Activated CD4-positive, CD25-positive, alpha-beta regulatory T cell (primary cell): Measurements from ENCODE around the gene PLEKHA5.
"Not testable (repeated sequence)": the region's sequence is repeated elsewhere in the genome, so short reads cannot be mapped to it uniquely, and the experiment has no call there.

Source experiments
- DNase-seq, 4 experiments: peaks; one replicate each; lab custom pipeline; 2025; lab: John Stamatoyannopoulos, UW

The PLEKHA5 gene

GRCh38 chr12:19129486-19130223 lies at the start of gene PLEKHA5:
Gene PLEKHA5 (plus strand): TSS chr12:19129733. CDS start chr12:19129800, 67 bp downstream.
- DNase-seq = no peak

- no peak for DNase-seq
These were observed 48.6 kb upstream of the PLEKHA5 start for GRCh38 chr12:19080918-19081317.

GRCh38 chr12:19082365-19082911 lies 47.1 kb upstream of the PLEKHA5 start:
- no peak for DNase-seq

- no peak for DNase-seq
These were observed 45.0 kb upstream of the PLEKHA5 start for GRCh38 chr12:19084547-19084946.

GRCh38 chr12:19085090-19085489 lies 44.4 kb upstream of the PLEKHA5 start:
- DNase-seq = no peak

- DNase-seq = no peak
These were observed 40.9 kb upstream of the PLEKHA5 start for GRCh38 chr12:19088606-19089005.

- DNase-seq = not testable (repeated sequence)
These were observed 37.1 kb upstream of the PLEKHA5 start for GRCh38 chr12:19092482-19092881.

GRCh38 chr12:19093218-19093617 lies 36.3 kb upstream of the PLEKHA5 start:
- no peak for DNase-seq

GRCh38 chr12:19095331-19095730 lies 34.2 kb upstream of the PLEKHA5 start:
- DNase-seq = no peak

GRCh38 chr12:19095756-19096480 lies 33.6 kb upstream of the PLEKHA5 start:
- DNase-seq = no peak

- no peak for DNase-seq
These were observed 24.1 kb upstream of the PLEKHA5 start for GRCh38 chr12:19105463-19105862.

- DNase-seq = no peak
These were observed 21.8 kb upstream of the PLEKHA5 start for GRCh38 chr12:19107750-19108149.

- DNase-seq = no peak
These were observed 19.2 kb upstream of the PLEKHA5 start for GRCh38 chr12:19110221-19110940.

- no peak for DNase-seq
These were observed 16.1 kb upstream of the PLEKHA5 start for GRCh38 chr12:19113464-19113863.

GRCh38 chr12:19115285-19115684 lies 14.2 kb upstream of the PLEKHA5 start:
- DNase-seq = no peak

- no peak for DNase-seq
These were observed 10.1 kb upstream of the PLEKHA5 start for GRCh38 chr12:19119440-19119839.

GRCh38 chr12:19120795-19121194 lies 8.7 kb upstream of the PLEKHA5 start:
- DNase-seq = no peak

- no peak for DNase-seq
These were observed 8.0 kb upstream of the PLEKHA5 start for GRCh38 chr12:19121449-19122018.

GRCh38 chr12:19125325-19125724 lies 4.2 kb upstream of the PLEKHA5 start:
- no peak for DNase-seq

GRCh38 chr12:19127270-19127669 lies 2.3 kb upstream of the PLEKHA5 start:
- no peak for DNase-seq

- no peak for DNase-seq
These were observed 1.0 kb upstream of the PLEKHA5 start for GRCh38 chr12:19128485-19128884.

GRCh38 chr12:19129122-19129485 lies 429 bp upstream of the PLEKHA5 start:
- no peak for DNase-seq
